ENCODE measurements around the gene AFDN.

DNA sequence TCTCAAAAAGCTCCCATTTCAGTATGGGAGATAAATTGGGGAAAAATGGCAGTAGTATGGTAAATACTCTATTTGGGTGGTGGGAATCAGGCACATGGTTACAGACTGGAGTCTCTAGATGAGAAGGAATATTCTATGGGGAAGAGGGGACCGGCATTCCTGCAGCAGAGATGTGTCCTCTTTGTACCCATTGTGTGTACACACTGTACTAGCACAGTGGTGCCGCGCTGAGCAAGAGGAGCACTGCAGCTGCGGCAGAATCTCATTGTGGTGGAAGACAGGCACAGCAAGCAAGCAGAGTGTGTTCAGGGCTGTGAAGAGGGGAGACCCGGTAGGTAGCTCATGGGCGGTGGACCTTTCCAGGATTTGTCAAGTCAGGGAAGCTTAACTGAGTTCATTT, 13.0 kb downstream of the AFDN start:
- TF ChIP-seq FOXM1 (IDR thresholded peaks at IDR 0.05; ENCODE audit: borderline replicate concordance) (no peak), L3MBTL2 (conservative IDR thresholded peaks at IDR 0.05) (no peak), BHLHE40 (IDR thresholded peaks at IDR 0.05; ENCODE audit: borderline replicate concordance) (no peak)
